Suprapubic skin (tissue), 4 donors: ENCODE measurements around the gene KMT2B. TPM values are rescaled to one million over a fixed set of nuclear protein-coding genes. Genes with fewer than 3 reads are reported as not detected.
A peak's percentile ranks its signal among the peaks of the same experiment; 100 is the strongest.

Source experiments
- DNase-seq, 2 donors: peaks; one replicate each; pipeline ENCODE4 v3.0.0-alpha.2; 2019; ENCODE audit warnings: low spot score in 2 of 2
- H3K27ac ChIP-seq: fragments of 200-600 bp; sonication (generic); one replicate; pipeline ENCODE4 v1.5.1; 2019
- H3K27me3 ChIP-seq: fragments of 200-600 bp; sonication (generic); one replicate; pipeline ENCODE4 v1.5.1; 2019
- H3K36me3 ChIP-seq: fragments of 200-600 bp; sonication (generic); one replicate; pipeline ENCODE4 v1.5.1; 2019
- H3K4me1 ChIP-seq: fragments of 200-600 bp; sonication (generic); one replicate; pipeline ENCODE4 v1.5.1; 2019
- H3K4me3 ChIP-seq: fragments of 200-600 bp; sonication (generic); one replicate; pipeline ENCODE4 v1.5.1; 2019; ENCODE audit warnings: mild to moderate bottlenecking
- H3K9me3 ChIP-seq: fragments of 200-600 bp; sonication (generic); one replicate; pipeline ENCODE4 v1.5.1; 2019
- EP300 ChIP-seq: sonication (generic); formaldehyde crosslinking; IDR thresholded peaks from one replicate; pipeline ENCODE4 v1.6.1; 2017; ENCODE audit warnings: antibody characterized with exemption
- POLR2A ChIP-seq, 2 donors: fragments of 450-650 bp; IDR thresholded peaks; one replicate each; pipeline ENCODE4 v1.6.1; 2017; ENCODE audit warnings: antibody characterized with exemption in 2 of 2, mild to moderate bottlenecking in 2 of 2, moderate library complexity in 2 of 2
- POLR2AphosphoS5 ChIP-seq, 3 donors: sonication (generic); formaldehyde crosslinking; IDR thresholded peaks; one replicate each; pipeline ENCODE4 v1.6.1; 2017; ENCODE audit warnings: antibody characterized with exemption in 3 of 3
- WGBS: methylation state at CpG from one replicate; pipeline ENCODE4 v1.1.5; 2018; 5-methylcytosine and 5-hydroxymethylcytosine counted together
- total RNA-seq, 4 donors: library from RNA; depleted of rRNA; stranded (reverse); fragments of >200 nt; gene quantifications; one replicate each; pipeline ENCODE4 v1.1.0, GENCODE V29; 2016
- TF ChIP-seq, protein P1 (sequence below), 2 donors: fragments of 200-600 bp in 1 of 2; fragments of 450-650 bp in 1 of 2; sonication (generic) in 1 of 2; IDR thresholded peaks; one replicate each; pipeline ENCODE4 v1.5.1; 2016 to 2019; ENCODE audit warnings: antibody characterized with exemption in 2 of 2, mild to moderate bottlenecking in 1 of 2, moderate library complexity in 1 of 2

The KMT2B gene
- total RNA-seq, 4 donors from 2014 or later: 31.2 to 66.8 (median 45.2) TPM

- H3K4me1 ChIP-seq: peaks cover 15% of the 10 kb centered on the region
- TF ChIP-seq EP300 (no peak), POLR2AphosphoS5 (IDR thresholded peaks at IDR 0.05) (no peak), POLR2A (IDR thresholded peaks at IDR 0.05) (no peak)
- TF ChIP-seq, protein P1, sequence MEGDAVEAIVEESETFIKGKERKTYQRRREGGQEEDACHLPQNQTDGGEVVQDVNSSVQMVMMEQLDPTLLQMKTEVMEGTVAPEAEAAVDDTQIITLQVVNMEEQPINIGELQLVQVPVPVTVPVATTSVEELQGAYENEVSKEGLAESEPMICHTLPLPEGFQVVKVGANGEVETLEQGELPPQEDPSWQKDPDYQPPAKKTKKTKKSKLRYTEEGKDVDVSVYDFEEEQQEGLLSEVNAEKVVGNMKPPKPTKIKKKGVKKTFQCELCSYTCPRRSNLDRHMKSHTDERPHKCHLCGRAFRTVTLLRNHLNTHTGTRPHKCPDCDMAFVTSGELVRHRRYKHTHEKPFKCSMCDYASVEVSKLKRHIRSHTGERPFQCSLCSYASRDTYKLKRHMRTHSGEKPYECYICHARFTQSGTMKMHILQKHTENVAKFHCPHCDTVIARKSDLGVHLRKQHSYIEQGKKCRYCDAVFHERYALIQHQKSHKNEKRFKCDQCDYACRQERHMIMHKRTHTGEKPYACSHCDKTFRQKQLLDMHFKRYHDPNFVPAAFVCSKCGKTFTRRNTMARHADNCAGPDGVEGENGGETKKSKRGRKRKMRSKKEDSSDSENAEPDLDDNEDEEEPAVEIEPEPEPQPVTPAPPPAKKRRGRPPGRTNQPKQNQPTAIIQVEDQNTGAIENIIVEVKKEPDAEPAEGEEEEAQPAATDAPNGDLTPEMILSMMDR (IDR thresholded peaks at IDR 0.05): no peak
- WGBS: 46% methylated on average over 9 of the region's 9 CpGs
- H3K36me3 ChIP-seq: peaks cover 93% of the 10 kb centered on the region
- H3K4me3 ChIP-seq: no peak overlapping the region
- peak overlapping the region; percentile 43 for H3K27ac ChIP-seq
- no peaks in the 10 kb centered on the region for H3K9me3 ChIP-seq
- H3K27me3 ChIP-seq: no peaks in the 10 kb centered on the region
- DNase-seq: no peak
Observed at GRCh38 chr19:35731353-35731752, 13.6 kb downstream of the KMT2B start.

DNA sequence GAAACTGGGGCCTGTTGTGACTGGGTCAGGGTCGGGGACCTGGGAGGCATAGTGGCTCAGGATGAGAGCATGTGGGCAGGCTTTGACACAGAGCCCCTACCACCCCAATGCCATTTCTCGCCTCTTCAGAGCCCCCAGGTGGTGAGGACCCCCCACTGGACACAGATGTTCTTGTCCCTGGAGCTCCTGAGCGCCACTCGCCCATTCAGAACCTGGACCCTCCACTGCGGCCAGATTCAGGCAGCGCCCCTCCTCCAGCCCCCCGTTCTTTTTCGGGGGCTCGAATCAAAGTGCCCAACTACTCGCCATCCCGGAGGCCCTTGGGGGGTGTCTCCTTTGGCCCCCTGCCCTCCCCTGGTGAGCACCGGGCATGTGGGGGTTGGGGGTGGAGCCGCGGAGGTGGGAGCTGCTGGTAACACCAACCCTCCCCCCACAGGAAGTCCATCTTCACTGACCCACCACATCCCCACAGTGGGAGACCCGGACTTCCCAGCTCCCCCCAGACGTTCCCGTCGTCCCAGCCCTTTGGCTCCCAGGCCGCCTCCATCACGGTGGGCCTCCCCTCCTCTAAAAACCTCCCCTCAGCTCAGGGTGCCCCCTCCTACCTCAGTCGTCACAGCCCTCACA is 14.1 kb downstream of the KMT2B start:
- no peaks in the 10 kb centered on the region for H3K9me3 ChIP-seq
- peaks cover 93% of the 10 kb centered on the region for H3K36me3 ChIP-seq
- H3K4me1 ChIP-seq: peaks cover 15% of the 10 kb centered on the region
- H3K4me3 ChIP-seq: no peak overlapping the region
- no peak overlapping the region for H3K27ac ChIP-seq
- no peak for DNase-seq
- 86% methylated on average over 20 of the region's 21 CpGs for WGBS
- no peaks in the 10 kb centered on the region for H3K27me3 ChIP-seq
- no peak for TF ChIP-seq EP300
- no peak for TF ChIP-seq POLR2AphosphoS5 (IDR thresholded peaks at IDR 0.05)
- TF ChIP-seq, protein P1 (IDR thresholded peaks at IDR 0.05): no peak
- TF ChIP-seq POLR2A (IDR thresholded peaks at IDR 0.05): no peak

DNA sequence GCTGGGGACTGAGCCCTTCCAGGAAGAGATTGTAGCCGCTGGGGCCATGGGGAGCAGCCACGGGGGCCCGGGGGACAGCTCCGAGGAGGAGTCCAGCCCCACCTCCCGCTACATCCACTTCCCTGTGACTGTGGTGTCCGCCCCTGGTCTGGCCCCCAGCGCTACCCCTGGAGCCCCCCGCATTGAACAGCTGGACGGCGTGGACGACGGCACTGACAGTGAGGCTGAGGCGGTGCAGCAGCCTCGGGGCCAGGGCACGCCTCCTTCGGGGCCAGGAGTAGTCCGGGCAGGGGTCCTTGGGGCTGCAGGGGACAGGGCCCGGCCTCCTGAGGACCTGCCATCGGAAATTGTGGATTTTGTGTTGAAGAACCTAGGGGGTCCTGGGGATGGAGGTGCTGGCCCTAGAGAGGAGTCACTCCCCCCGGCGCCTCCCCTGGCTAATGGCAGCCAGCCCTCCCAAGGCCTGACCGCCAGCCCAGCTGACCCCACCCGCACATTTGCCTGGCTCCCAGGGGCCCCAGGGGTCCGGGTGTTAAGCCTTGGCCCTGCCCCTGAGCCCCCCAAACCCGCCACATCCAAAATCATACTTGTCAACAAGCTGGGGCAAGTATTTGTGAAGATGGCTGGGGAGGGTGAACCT is 14.9 kb downstream of the KMT2B start:
- TF ChIP-seq POLR2A (IDR thresholded peaks at IDR 0.05) (no peak), POLR2AphosphoS5 (IDR thresholded peaks at IDR 0.05) (no peak), EP300 (no peak)
- TF ChIP-seq, protein P1 (IDR thresholded peaks at IDR 0.05): no peak
- peaks cover 92% of the 10 kb centered on the region for H3K36me3 ChIP-seq
- H3K27me3 ChIP-seq: no peaks in the 10 kb centered on the region
- peaks cover 15% of the 10 kb centered on the region for H3K4me1 ChIP-seq
- no peak overlapping the region for H3K4me3 ChIP-seq
- no peak overlapping the region for H3K27ac ChIP-seq
- WGBS: 96% methylated on average over 15 of the region's 25 CpGs
- no peak for DNase-seq
- no peaks in the 10 kb centered on the region for H3K9me3 ChIP-seq

DNA sequence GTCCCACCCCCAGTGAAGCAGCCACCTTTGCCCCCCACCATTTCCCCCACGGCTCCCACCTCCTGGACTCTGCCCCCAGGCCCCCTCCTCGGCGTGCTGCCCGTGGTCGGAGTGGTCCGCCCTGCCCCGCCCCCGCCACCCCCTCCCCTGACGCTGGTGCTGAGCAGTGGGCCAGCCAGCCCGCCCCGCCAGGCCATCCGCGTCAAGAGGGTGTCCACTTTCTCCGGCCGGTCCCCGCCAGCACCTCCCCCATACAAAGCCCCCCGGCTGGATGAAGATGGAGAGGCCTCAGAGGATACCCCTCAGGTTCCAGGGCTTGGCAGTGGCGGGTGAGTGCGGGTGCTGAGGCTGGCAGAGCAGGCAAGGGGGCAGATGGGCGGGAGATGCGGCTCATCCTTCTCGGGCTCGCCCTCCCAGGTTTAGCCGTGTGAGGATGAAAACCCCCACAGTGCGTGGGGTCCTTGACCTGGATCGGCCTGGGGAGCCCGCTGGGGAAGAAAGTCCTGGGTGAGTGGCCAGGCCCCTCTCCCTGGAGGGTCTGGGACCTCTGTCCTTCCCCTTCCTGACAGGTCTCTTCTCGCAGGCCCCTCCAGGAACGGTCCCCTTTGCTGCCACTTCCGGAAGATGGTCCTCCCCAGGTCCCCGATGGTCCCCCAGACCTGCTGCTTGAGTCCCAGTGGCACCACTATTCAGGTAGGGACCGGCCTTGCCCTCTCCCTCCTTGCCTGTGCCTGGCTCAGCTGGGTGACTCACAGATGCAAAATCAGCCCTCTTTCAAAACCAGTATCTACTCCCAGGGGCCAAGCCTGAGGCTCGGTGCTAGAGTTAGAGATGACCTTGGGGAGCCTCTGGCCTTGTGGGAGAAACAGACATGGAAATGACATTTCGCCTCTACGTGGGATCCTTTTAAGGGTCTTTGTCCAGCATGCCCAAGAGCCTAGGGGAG is 15.7 kb downstream of the KMT2B start:
- Histone ChIP-seq H3K9me3 (no peaks in the 10 kb centered on the region), H3K36me3 (peaks cover 92% of the 10 kb centered on the region), H3K4me3 (no peak overlapping the region), H3K4me1 (peaks cover 15% of the 10 kb centered on the region), H3K27me3 (no peaks in the 10 kb centered on the region), H3K27ac (no peak overlapping the region)
- TF ChIP-seq POLR2AphosphoS5 (IDR thresholded peaks at IDR 0.05): no peak
- TF ChIP-seq EP300: no peak
- no peak for TF ChIP-seq POLR2A (IDR thresholded peaks at IDR 0.05)
- TF ChIP-seq, protein P1 (IDR thresholded peaks at IDR 0.05): no peak
- WGBS: 90% methylated on average over 22 of the region's 35 CpGs
- DNase-seq: no peak
